Activated CD4-positive, alpha-beta T cell treated with anti-CD3 and anti-CD28 coated beads, Interleukin-2, amount 10 ng/mL, durations not matched to agents 24 days and 14 days (primary cell): ENCODE results near the gene RPL7A. TPM values are rescaled to one million over a fixed set of nuclear protein-coding genes. Genes with fewer than 3 reads are reported as not detected.
"Not testable (repeated sequence)": the region's sequence is repeated elsewhere in the genome, so short reads cannot be mapped to it uniquely, and the experiment has no call there.

Experiments used
- DNase-seq: peaks from one replicate; pipeline ENCODE4 v3.0.0; 2022
- H3K27ac Mint-ChIP-seq: one replicate; pipeline ENCODE4 v1.8.0; 2022; ENCODE audit warnings: mild to moderate bottlenecking, mixed read lengths
- H3K27me3 Mint-ChIP-seq: one replicate; pipeline ENCODE4 v1.8.0; 2022; ENCODE audit warnings: mixed read lengths
- H3K36me3 Mint-ChIP-seq: one replicate; pipeline ENCODE4 v1.8.0; 2022; ENCODE audit warnings: low read depth, mild to moderate bottlenecking, mixed read lengths
- H3K4me1 Mint-ChIP-seq: one replicate; pipeline ENCODE4 v1.8.0; 2021; ENCODE audit warnings: mixed read lengths
- H3K4me3 Mint-ChIP-seq: one replicate; pipeline ENCODE4 v1.8.0; 2022; ENCODE audit warnings: mild to moderate bottlenecking, moderate library complexity, mixed read lengths
- H3K9me3 Mint-ChIP-seq: one replicate; pipeline ENCODE4 v1.8.0; 2021; ENCODE audit warnings: mixed read lengths
- intact Hi-C: fragments of 100-400 bp; cut with micrococcal nuclease; formaldehyde crosslinking; loops from one replicate; pipeline ENCODE4 v1.15.1; 2023
- total RNA-seq: library from RNA; stranded (reverse); gene quantifications from 2 replicates; pipeline ENCODE4 v1.2.3, GENCODE V29; 2022

Gene RPL7A
- total RNA-seq, 1 donor from 2014 or later, result 2,658 TPM

DNA sequence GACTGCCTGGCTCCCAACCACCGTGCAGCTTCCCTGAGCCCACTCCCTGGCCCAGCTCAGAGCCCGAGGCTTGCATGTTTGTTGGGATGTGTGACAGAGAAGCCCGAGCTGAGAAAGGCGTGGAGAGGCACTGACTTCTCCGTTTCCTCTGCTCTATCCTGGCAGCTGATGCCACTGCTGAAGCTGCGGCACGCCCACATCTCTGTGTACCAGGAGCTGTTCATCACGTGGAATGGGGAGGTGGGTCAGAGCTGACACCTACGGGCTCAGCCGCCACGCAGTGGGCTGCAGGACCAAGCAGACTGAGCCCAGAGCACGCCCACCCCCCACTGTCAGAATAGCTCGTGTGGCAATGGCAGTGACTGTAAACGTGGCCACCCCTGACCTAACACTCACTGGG lies 37.4 kb downstream of the RPL7A start:
- intact Hi-C loops, result no loop called here
- no peak for DNase-seq
- no peaks in the 10 kb centered on the region for H3K36me3 Mint-ChIP-seq
- no peaks in the 10 kb centered on the region for H3K9me3 Mint-ChIP-seq
- H3K4me1 Mint-ChIP-seq, result no peaks in the 10 kb centered on the region
- no peaks in the 10 kb centered on the region for H3K27me3 Mint-ChIP-seq
- no peak overlapping the region for H3K27ac Mint-ChIP-seq
- H3K4me3 Mint-ChIP-seq, result no peak overlapping the region

DNA sequence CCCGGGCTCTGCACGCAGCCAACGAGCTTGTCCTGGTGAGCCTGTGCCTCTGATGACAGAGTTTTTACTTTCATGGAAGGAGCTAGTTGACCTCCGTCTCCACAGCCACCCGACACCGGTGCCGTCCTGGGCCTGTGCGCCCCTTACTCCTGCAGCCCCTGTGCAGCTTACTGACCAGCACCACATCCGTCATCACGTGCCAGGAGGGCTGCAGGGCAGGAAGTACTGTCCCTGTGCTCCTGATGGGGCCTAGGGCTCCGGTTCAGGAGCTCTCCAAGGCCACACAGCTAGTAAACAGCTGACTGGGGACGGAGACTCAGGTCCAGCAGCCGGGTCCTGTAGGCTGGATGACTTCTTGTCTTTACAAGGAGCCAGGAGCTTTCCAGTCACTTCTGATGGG lies 38.3 kb downstream of the RPL7A start:
- Mint-ChIP-seq H3K27me3 (no peaks in the 10 kb centered on the region), H3K27ac (no peak overlapping the region), H3K4me3 (no peak overlapping the region), H3K9me3 (no peaks in the 10 kb centered on the region), H3K36me3 (no peaks in the 10 kb centered on the region), H3K4me1 (no peaks in the 10 kb centered on the region)
- intact Hi-C loops, result no loop called here
- no peak for DNase-seq

DNA sequence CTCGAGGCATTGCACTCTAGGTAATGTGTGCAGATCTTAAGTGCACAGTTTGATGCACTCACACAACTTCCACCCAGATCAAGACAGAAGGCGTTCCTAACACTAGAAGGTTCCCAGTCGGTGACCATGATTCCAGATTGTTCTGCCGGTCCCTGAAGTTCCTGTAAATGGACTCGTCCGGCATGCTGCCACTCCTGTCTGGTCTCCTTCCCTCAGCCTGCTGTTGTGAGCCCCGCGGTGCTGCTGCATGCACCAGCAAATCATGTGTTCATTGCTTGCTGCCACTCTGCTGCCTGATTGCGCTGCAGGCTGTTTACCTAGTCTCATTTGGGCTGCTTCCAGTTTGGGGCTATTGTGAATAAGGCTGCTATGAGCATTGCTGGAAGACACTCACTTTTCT lies 39.7 kb downstream of the RPL7A start:
- H3K4me1 Mint-ChIP-seq, result no peaks in the 10 kb centered on the region
- no peaks in the 10 kb centered on the region for H3K9me3 Mint-ChIP-seq
- H3K36me3 Mint-ChIP-seq, result no peaks in the 10 kb centered on the region
- no peak for DNase-seq
- no peak overlapping the region for H3K4me3 Mint-ChIP-seq
- H3K27me3 Mint-ChIP-seq, result no peaks in the 10 kb centered on the region
- intact Hi-C loops, result no loop called here
- no peak overlapping the region for H3K27ac Mint-ChIP-seq

DNA sequence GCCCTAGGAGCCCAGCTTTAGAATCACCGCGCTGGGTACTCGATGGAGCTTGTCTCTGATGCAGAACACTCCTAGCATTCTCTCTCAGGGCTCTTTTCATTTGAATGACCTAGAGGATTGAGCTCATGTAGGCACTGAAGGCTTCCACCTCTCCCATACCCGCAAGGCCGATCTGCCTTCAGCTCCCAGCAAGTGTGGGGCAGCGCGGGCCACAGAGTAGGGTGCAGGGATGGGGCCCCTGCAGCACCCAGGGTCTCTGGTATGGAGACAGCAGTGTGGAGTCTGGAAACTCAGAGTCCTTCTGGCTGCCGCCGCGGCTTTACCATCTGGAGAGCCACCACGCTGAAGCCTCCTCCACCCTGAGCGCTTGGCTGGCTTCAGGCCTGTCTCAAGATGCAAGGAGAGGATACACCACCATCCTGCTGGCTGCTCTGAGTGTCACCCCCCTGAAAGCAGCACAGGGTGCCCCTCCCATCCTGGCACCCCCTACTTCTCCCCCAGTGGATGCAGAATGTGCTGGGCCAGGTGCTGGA lies 41.1 kb downstream of the RPL7A start:
- H3K27me3 Mint-ChIP-seq, result no peaks in the 10 kb centered on the region
- no peak for DNase-seq
- H3K4me1 Mint-ChIP-seq, result no peaks in the 10 kb centered on the region
- no peak overlapping the region for H3K4me3 Mint-ChIP-seq
- intact Hi-C loops, result no loop called here
- no peaks in the 10 kb centered on the region for H3K9me3 Mint-ChIP-seq
- H3K27ac Mint-ChIP-seq, result no peak overlapping the region
- no peaks in the 10 kb centered on the region for H3K36me3 Mint-ChIP-seq

DNA sequence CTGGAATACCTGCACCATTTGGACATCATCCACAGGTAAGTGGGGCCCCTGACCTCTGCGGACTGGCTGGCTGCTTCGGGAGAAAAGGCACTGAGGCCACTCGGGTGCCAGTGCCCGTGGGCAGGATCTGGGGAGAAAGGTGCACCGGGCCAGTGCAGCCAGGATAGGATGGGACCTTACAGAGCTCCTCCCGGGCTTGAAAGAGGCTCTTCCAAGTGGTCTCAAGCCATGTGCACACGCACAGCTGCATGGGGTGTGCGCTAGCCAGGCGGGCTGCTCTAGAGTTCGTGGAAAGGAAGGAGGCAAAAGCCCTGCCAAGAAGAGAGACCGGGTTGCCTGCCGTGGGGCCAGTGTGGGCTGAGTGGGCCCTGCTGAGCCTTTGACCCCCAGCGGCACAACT lies 41.5 kb downstream of the RPL7A start:
- no peaks in the 10 kb centered on the region for H3K36me3 Mint-ChIP-seq
- H3K27me3 Mint-ChIP-seq, result no peaks in the 10 kb centered on the region
- H3K9me3 Mint-ChIP-seq, result no peaks in the 10 kb centered on the region
- no peak overlapping the region for H3K27ac Mint-ChIP-seq
- no peak for DNase-seq
- no peak overlapping the region for H3K4me3 Mint-ChIP-seq
- intact Hi-C loops, result no loop called here
- H3K4me1 Mint-ChIP-seq, result no peaks in the 10 kb centered on the region

DNA sequence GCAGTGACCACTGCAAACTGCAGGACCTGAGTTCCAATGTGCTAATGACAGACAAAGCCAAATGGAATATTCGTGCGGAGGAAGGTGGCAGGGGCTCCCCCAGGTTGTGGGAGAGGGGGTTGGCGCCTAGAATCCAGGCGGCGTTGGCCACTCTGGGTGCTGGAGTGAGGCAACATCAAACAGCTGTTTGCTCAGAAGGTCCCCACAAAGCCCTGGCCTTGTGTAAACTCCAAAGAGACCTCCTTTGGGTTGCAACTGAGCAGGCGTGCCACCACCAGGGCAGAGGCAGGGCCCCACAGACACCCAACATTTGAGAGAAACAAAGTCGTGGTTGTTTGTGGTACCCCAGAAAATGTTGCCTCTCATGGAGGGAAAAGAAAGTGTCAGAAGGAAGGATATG lies 42.7 kb downstream of the RPL7A start:
- Mint-ChIP-seq H3K36me3 (no peaks in the 10 kb centered on the region), H3K9me3 (no peaks in the 10 kb centered on the region), H3K4me1 (no peaks in the 10 kb centered on the region), H3K27me3 (no peaks in the 10 kb centered on the region), H3K4me3 (no peak overlapping the region), H3K27ac (no peak overlapping the region)
- intact Hi-C loops, result no loop called here
- no peak for DNase-seq

DNA sequence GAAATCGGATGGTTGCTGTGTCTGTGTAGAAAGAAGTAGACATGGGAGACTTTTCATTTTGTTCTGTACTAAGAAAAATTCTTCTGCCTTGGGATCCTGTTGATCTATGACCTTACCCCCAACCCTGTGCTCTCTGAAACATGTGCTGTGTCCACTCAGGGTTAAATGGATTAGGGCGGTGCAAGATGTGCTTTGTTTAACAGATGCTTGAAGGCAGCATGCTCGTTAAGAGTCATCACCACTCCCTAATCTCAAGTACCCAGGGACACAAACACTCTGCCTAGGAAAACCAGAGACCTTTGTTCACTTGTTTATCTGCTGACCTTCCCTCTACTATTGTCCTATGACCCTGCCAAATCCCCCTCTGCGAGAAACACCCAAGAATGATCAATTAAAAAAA lies 43.4 kb downstream of the RPL7A start:
- H3K9me3 Mint-ChIP-seq, H3K27ac Mint-ChIP-seq, H3K36me3 Mint-ChIP-seq, DNase-seq, H3K4me3 Mint-ChIP-seq, H3K27me3 Mint-ChIP-seq, H3K4me1 Mint-ChIP-seq, intact Hi-C loops: not testable (repeated sequence)

DNA sequence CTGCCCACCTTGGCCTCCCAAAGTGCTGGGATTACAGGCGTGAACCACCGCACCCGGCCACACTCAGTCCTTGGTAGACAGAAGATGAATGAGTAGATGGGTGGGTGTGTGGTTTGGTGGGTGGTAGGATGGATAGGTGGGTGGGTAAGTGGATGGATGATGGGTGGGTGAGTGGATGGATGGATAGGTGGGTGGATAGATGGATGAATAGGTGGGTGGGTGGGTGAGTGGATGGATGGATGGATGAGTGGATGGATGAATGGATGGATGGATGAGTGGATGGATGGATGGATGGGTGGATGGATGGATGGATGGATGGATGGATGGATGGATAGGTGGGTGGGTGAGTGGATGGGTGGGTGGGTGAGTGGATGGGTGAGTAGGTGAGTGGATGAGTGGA lies 44.3 kb downstream of the RPL7A start:
- H3K27ac Mint-ChIP-seq, H3K36me3 Mint-ChIP-seq, H3K4me1 Mint-ChIP-seq, DNase-seq, H3K4me3 Mint-ChIP-seq, intact Hi-C loops, H3K27me3 Mint-ChIP-seq, H3K9me3 Mint-ChIP-seq: not testable (repeated sequence)

DNA sequence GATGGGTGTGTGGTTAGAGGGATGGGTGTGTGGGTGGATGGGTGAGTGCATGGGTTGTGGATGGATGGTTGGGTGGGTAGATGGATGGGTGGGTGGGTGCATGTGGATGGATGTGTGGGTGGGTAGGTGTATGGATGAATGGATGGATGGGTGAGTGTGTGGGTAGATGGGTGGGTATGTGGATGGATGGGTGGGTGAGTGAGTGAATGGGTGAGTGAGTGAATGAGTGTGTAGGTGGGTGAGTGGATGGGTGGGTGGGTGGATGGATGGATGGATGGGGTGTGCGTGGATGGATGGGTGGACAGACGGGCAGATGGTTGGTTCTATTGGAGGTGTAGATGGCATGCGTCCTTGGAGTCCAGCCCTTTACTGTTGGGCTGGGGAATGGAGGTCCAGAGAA lies 45.4 kb downstream of the RPL7A start:
- Mint-ChIP-seq H3K4me1 (no peaks in the 10 kb centered on the region), H3K4me3 (no peak overlapping the region), H3K9me3 (no peaks in the 10 kb centered on the region), H3K27ac (no peak overlapping the region), H3K27me3 (no peaks in the 10 kb centered on the region), H3K36me3 (no peaks in the 10 kb centered on the region)
- no peak for DNase-seq
- intact Hi-C loops, result no loop called here

DNA sequence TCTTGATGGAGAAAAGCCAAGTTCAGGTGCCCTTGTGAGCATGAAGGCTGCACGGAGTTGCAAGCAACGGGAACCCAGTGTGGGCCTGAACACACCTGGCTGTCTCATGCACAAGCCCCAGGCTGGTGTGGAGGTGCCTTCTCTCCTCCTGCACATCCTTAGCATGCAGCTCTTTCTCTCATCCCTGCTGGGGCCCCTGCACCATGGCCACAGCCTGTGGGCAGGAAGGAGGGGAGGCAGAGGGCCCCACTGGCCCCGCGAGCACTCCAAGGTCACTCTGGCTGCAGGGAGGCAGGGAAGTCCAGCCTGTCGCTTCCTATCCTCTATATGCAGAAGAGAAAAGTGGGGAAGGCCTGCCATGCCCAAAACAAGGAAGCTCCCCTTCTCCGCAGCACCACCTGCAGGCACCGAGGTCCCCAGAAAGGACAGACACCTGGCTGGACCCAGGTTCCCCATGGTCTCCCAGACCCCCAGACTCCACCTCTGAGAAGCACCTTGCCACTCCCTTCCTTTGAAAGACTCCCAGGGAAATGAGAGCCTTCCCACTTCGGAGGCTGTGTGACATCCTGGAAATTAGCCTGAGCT lies 46.8 kb downstream of the RPL7A start:
- H3K4me3 Mint-ChIP-seq, result no peak overlapping the region
- no peaks in the 10 kb centered on the region for H3K9me3 Mint-ChIP-seq
- H3K4me1 Mint-ChIP-seq, result no peaks in the 10 kb centered on the region
- H3K36me3 Mint-ChIP-seq, result no peaks in the 10 kb centered on the region
- H3K27ac Mint-ChIP-seq, result no peak overlapping the region
- intact Hi-C loops, result no loop called here
- no peak for DNase-seq
- no peaks in the 10 kb centered on the region for H3K27me3 Mint-ChIP-seq

DNA sequence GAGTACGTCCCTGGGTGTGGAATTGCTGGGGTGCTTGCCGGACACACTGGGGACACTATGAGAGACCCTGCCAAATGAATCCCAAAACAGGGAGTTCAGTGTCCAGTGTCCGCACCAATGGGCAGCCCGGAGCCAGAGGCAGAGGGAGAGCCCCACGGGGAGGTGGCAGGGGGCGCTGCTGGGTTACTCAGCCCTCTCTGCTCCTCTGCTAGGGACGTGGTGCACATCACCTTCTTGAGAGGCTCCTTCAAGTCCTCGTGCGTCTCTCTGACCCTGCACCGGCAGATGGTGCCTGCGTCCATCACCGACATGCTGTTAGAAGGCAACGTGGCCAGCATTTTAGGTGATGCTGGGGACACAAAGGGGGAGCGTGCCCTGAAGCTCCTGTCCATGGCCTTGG lies 48.9 kb downstream of the RPL7A start:
- Mint-ChIP-seq H3K4me3 (no peak overlapping the region), H3K4me1 (no peaks in the 10 kb centered on the region)
- no peak for DNase-seq

DNA sequence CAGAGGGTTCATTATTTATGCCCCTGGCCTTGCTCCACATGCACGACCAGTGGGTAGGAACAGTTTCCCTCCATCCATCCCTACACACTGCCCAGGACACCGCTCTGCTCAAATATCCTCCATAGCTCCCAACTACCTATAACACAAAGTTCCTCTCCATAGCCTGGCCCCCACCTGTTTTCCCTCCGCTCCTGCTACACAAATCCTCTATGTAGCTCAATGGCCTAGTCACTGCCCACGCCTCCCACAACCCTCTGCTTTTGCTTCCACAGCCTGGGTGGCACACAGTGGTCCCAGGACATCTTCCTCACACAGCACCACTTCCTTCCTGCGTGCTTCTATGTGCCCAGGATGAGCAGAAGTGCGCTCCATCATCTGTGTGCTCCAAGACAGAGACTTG lies 49.4 kb downstream of the RPL7A start:
- Mint-ChIP-seq H3K9me3 (no peaks in the 10 kb centered on the region), H3K4me1 (no peaks in the 10 kb centered on the region), H3K27me3 (no peaks in the 10 kb centered on the region), H3K4me3 (no peak overlapping the region), H3K27ac (no peak overlapping the region), H3K36me3 (no peaks in the 10 kb centered on the region)
- intact Hi-C loops, result no loop called here
- no peak for DNase-seq

More for the DNA sequence above, 48.9 kb downstream of the RPL7A start:
- intact Hi-C loops, result no loop called here
- Mint-ChIP-seq H3K27ac (no peak overlapping the region), H3K36me3 (no peaks in the 10 kb centered on the region), H3K27me3 (no peaks in the 10 kb centered on the region), H3K9me3 (no peaks in the 10 kb centered on the region)

DNA sequence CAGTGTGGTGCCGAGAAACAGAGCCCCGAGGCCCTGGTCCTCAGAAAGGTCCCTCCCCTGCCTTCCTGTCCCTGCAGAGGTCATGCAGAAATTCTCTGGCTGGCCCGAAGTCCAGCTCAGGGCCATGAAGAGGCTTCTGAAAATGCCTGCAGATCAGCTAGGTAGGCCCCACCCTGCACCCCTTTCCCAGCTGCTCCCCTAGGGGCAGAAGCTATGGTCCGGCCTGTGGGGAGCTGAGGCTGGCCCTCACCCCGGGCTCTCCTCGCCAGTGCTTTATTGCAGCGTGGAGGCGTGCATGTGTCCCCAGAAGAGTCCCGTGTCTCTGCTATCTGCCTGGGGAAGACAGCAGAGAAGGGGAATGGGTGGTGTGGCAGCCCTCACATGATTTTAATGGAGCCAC lies 49.9 kb downstream of the RPL7A start:
- no peak overlapping the region for H3K27ac Mint-ChIP-seq
- no peaks in the 10 kb centered on the region for H3K27me3 Mint-ChIP-seq
- DNase-seq, result no peak
- no peak overlapping the region for H3K4me3 Mint-ChIP-seq
- intact Hi-C loops, result no loop called here
- H3K4me1 Mint-ChIP-seq, result no peaks in the 10 kb centered on the region
- no peaks in the 10 kb centered on the region for H3K36me3 Mint-ChIP-seq
- H3K9me3 Mint-ChIP-seq, result no peaks in the 10 kb centered on the region

DNA sequence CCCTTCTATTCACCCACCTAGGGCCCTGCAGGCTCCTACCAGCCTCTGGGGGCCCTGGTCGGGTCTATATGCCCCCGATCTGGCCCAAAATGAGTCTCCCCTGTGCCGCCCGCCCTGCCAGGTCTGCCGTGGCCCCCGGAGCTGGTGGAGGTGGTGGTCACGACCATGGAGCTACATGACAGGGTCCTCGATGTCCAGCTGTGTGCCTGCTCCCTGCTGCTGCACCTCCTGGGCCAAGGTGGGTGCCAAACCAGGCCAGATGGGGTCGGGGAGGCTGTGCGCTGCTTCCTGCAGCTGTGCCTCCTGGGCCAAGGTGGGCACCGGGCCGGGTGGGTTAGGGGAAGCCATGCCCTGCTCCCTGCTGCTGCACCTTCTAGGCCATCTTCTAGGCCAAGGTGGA lies 52.3 kb downstream of the RPL7A start:
- H3K27me3 Mint-ChIP-seq, result no peaks in the 10 kb centered on the region
- no peak overlapping the region for H3K27ac Mint-ChIP-seq
- no peak for DNase-seq
- H3K9me3 Mint-ChIP-seq, result no peaks in the 10 kb centered on the region
- intact Hi-C loops, result loop anchor here (5.0 kb wide), 1 partner anchor 213 kb away; no protein-coding TSS in a partner anchor
- peaks cover 3% of the 10 kb centered on the region for H3K4me1 Mint-ChIP-seq
- peaks cover 5% of the 10 kb centered on the region for H3K36me3 Mint-ChIP-seq
- no peak overlapping the region for H3K4me3 Mint-ChIP-seq
